CD4-positive, alpha-beta memory T cell (primary cell): ENCODE results near the gene TRIOBP. TPM values are rescaled to one million over a fixed set of nuclear protein-coding genes. Genes with fewer than 3 reads are reported as not detected.

Experiments
- CTCF ChIA-PET: fragments of 350-600 bp; sonication (Branson Sonifier 250); formaldehyde crosslinking; loops from one replicate; lab custom pipeline; 2021; ENCODE audit warnings: inconsistent platforms; ENCODE audit not compliant: partially characterized antibody; lab: Charles Lee
- POLR2A ChIA-PET: fragments of 350-600 bp; sonication (Branson Sonifier 250); formaldehyde crosslinking; loops from one replicate; lab custom pipeline; 2021; ENCODE audit not compliant: partially characterized antibody; lab: Charles Lee
- DNase-seq, 5 donors: peaks; one replicate each; pipeline versions ENCODE4 v3.0.0 to v3.0.0-alpha.2; 2020 to 2022; ENCODE audit warnings: mixed read lengths in 1 of 5
- H3K27ac ChIP-seq: one replicate; pipeline ENCODE4 v1.7.0; 2013; ENCODE audit warnings: low read depth, low read length
- H3K27me3 ChIP-seq: 2 replicates; pipeline ENCODE4 v1.7.0; 2013; ENCODE audit warnings: mild to moderate bottlenecking, low read length, moderate library complexity; ENCODE audit not compliant: insufficient read depth
- H3K36me3 ChIP-seq: 2 replicates; pipeline ENCODE4 v1.7.0; 2013; ENCODE audit warnings: mild to moderate bottlenecking, low read length, moderate library complexity; ENCODE audit not compliant: insufficient read depth
- H3K4me1 ChIP-seq: 2 replicates; pipeline ENCODE4 v1.7.0; 2013; ENCODE audit warnings: mild to moderate bottlenecking, low read length, moderate library complexity; ENCODE audit not compliant: insufficient read depth
- H3K4me3 ChIP-seq, 2 donors: one replicate each; pipeline ENCODE4 v1.7.0; 2013; ENCODE audit warnings: low read length in 2 of 2, mild to moderate bottlenecking in 1 of 2
- H3K9me3 ChIP-seq, 2 donors: one replicate each; pipeline ENCODE4 v1.7.0; 2013; ENCODE audit warnings: low read length in 2 of 2, control low read depth in 1 of 2; ENCODE audit not compliant: control insufficient read depth in 1 of 2
- H3K27ac Mint-ChIP-seq, 7 donors: one replicate each; pipeline ENCODE4 v1.8.0; 2020 to 2021; ENCODE audit warnings: mixed read lengths in 7 of 7, mild to moderate bottlenecking in 6 of 7, inconsistent platforms in 3 of 7, moderate library complexity in 3 of 7
- H3K27me3 Mint-ChIP-seq, 2 donors: one replicate each; pipeline ENCODE4 v1.8.0; 2020 to 2021; ENCODE audit warnings: mixed read lengths in 2 of 2
- H3K36me3 Mint-ChIP-seq, 2 donors: one replicate each; pipeline ENCODE4 v1.8.0; 2020 to 2021; ENCODE audit warnings: mixed read lengths in 2 of 2, inconsistent platforms in 1 of 2, mild to moderate bottlenecking in 1 of 2
- H3K4me1 Mint-ChIP-seq, 4 donors: one replicate each; pipeline ENCODE4 v1.8.0; 2020 to 2021; ENCODE audit warnings: mixed read lengths in 4 of 4, mild to moderate bottlenecking in 1 of 4
- H3K4me3 Mint-ChIP-seq, 8 donors: one replicate each; pipeline ENCODE4 v1.8.0; 2020 to 2021; ENCODE audit warnings: mixed read lengths in 8 of 8, mild to moderate bottlenecking in 7 of 8, moderate library complexity in 6 of 8, inconsistent platforms in 3 of 8
- H3K9me3 Mint-ChIP-seq, 8 donors: one replicate each; pipeline ENCODE4 v1.8.0; 2020 to 2021; ENCODE audit warnings: mixed read lengths in 8 of 8, mild to moderate bottlenecking in 5 of 8, inconsistent platforms in 3 of 8, moderate library complexity in 1 of 8
- intact Hi-C: fragments of 100-400 bp; cut with micrococcal nuclease; formaldehyde crosslinking; loops from one replicate; pipeline ENCODE4 v1.15.1; 2023
- polyA plus RNA-seq, 2 donors: library from polyadenylated mRNA; unstranded; fragments of 300-500 nt; fragmentation: Illumina TruSeq; gene quantifications; one replicate each; pipeline ENCODE4 v1.2.3, GENCODE V29; 2021
- total RNA-seq, 2 experiments: library from RNA; stranded (reverse); gene quantifications; one replicate each; pipeline ENCODE4 v1.2.3, GENCODE V29; 2021

The TRIOBP gene
- total and polyA plus RNA-seq, 4 experiments from 2014 or later, result 9.2 to 26.1 (median 19.4) TPM

DNA sequence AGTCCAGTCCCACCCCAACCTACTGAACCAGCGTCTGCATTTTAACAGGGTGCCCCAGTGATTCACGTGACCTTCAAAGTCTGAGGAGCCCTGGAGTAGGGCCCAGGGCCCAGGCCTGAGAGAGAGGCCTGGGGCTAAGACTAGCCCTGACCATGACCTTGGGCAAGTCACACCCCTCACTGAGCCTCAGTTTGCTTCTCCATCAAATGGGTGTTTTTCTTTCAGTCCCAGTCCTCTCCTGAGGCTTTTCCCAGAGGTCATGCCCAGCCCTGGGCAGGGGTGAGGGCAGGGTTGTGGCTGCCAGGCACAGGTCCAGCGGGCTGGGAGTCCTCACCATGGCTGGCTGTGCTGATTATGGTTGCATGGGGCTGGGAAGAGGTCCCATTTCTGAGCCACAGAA is 77.9 kb downstream of the TRIOBP start:
- Mint-ChIP-seq H3K4me3 (no peak overlapping the region), H3K9me3 (no peaks in the 10 kb centered on the region), H3K4me1 (peaks cover 0 to 3% (median under 1%) of the 10 kb centered on the region in 4 donors), H3K27me3 (no peaks in the 10 kb centered on the region), H3K36me3 (peaks cover 9 to 10% of the 10 kb centered on the region in 2 donors), H3K27ac (peak overlapping the region in 1 of 7 donors; percentile 68)
- no peak for DNase-seq
- POLR2A ChIA-PET, result no interaction called here
- Histone ChIP-seq H3K4me3 (no peak overlapping the region), H3K4me1 (no peaks in the 10 kb centered on the region), H3K9me3 (no peaks in the 10 kb centered on the region), H3K36me3 (peaks cover 8% of the 10 kb centered on the region), H3K27me3 (no peaks in the 10 kb centered on the region), H3K27ac (no peak overlapping the region)
- intact Hi-C loops, result no loop called here
- CTCF ChIA-PET, result no interaction called here

DNA sequence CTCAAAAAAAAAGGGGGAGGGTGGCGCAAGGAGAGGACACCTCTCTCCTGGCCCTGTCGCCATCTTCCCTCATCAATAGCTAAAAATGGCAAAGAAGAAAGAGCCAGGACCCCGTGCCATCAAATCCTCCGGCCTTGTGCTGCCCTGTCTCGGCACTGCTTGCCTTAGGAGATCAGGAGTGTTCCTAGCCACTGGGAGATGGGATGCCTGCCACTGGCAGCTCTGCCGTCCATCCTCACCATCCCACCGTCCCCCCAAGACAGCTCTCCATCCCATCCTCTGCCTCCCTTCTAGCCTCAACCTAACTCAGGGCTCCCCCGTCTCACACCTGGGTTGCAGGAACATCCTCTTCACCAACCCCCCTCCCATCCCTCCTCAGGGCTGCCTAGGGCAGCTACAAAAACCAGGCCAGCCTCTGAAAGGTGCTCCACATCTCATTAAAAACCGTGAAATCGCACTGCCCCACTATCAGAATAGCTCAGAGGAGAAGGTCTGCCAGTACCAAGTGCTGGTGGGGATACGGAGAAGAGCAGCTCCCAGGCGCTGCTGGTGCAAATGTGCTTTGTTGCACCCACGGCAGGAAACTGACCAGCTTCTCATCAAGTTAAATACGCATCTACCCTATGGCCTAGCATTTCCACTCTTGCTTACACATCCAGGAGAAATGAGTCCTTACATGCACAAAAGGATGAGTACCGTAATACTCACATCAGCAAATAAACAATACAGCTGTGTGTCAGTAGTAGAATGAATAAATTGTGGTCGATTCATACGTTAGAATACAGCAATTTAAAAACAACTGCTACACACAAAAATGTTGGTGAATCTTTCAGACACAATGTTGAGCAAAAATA is 79.2 kb downstream of the TRIOBP start:
- no peak for DNase-seq
- Mint-ChIP-seq H3K36me3 (peaks cover 9 to 10% of the 10 kb centered on the region in 2 donors), H3K4me3 (no peak overlapping the region), H3K9me3 (no peaks in the 10 kb centered on the region), H3K27ac (peak overlapping the region in 2 of 7 donors; percentile 13 to 50), H3K4me1 (peaks cover 0 to 3% (median under 1%) of the 10 kb centered on the region in 4 donors), H3K27me3 (no peaks in the 10 kb centered on the region)
- POLR2A ChIA-PET, result no interaction called here
- H3K27ac ChIP-seq, result no peak overlapping the region
- no peaks in the 10 kb centered on the region for H3K27me3 ChIP-seq
- no peaks in the 10 kb centered on the region for H3K9me3 ChIP-seq
- intact Hi-C loops, result no loop called here
- H3K4me1 ChIP-seq, result no peaks in the 10 kb centered on the region
- no peak overlapping the region for H3K4me3 ChIP-seq
- H3K36me3 ChIP-seq, result peaks cover 7% of the 10 kb centered on the region
- CTCF ChIA-PET, result no interaction called here

DNA sequence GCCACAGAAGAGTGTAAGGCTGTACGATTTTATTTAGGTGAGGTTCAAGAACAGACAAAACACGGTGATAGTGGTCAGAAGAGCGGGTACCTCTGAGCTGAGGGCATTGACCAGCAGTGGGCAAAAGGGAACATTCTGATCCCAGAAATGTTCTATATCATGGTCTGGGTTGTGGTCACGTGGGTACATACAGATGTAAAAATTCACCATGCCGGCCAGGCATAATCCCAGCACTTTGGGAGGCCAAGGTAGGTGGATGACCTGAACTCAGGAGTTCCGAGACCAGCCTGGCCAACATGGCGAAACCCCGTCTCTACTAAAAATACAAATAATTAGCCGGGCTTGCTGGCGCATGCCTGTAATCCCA is 79.8 kb downstream of the TRIOBP start:
- POLR2A ChIA-PET, result no interaction called here
- H3K4me1 ChIP-seq, result no peaks in the 10 kb centered on the region
- H3K27me3 Mint-ChIP-seq, result no peaks in the 10 kb centered on the region
- CTCF ChIA-PET, result no interaction called here
- no peaks in the 10 kb centered on the region for H3K9me3 ChIP-seq
- H3K27ac Mint-ChIP-seq, result no peak overlapping the region
- H3K4me3 ChIP-seq, result no peak overlapping the region
- H3K9me3 Mint-ChIP-seq, result no peaks in the 10 kb centered on the region
- DNase-seq, result no peak
- H3K4me1 Mint-ChIP-seq, result peaks cover 0 to 3% (median under 1%) of the 10 kb centered on the region in 4 donors
- no peak overlapping the region for H3K4me3 Mint-ChIP-seq
- H3K36me3 Mint-ChIP-seq, result peaks cover 9 to 10% of the 10 kb centered on the region in 2 donors
- H3K27ac ChIP-seq, result no peak overlapping the region
- intact Hi-C loops, result no loop called here
- no peaks in the 10 kb centered on the region for H3K27me3 ChIP-seq
- H3K36me3 ChIP-seq, result peaks cover under 1% of the 10 kb centered on the region

DNA sequence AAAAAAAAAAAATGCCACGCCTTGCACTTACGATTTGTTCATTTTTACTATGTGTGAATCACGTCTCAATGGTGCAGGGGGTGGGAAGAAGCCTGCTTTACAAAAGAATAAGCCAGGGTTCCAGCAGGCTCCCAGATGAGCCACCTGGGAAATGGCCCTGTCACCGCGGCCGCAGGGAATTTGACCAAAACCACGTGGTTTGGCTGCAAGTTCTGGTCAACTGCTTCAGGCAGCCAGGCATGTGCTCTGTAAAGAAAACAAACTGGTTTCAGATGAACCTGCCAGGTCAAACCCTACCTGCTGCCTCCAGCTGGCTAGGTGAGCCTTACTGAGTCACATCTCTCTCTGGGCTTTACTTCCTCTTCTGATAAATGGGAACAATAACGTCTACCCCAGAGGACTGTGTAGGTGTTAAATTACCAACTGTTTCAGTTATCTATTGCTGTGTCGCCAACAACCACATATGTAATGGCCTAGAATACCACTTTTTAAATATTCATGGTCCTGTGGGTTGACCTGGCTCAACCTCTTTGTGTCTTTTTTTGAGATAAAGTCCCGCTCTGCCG is 80.4 kb downstream of the TRIOBP start:
- DNase-seq, result no peak
- no peaks in the 10 kb centered on the region for H3K9me3 ChIP-seq
- ChIA-PET CTCF (no interaction called here), POLR2A (no interaction called here)
- Mint-ChIP-seq H3K36me3 (peaks cover 9 to 10% of the 10 kb centered on the region in 2 donors), H3K9me3 (no peaks in the 10 kb centered on the region), H3K4me3 (no peak overlapping the region), H3K27ac (no peak overlapping the region), H3K4me1 (peaks cover 0 to 3% (median under 1%) of the 10 kb centered on the region in 4 donors), H3K27me3 (no peaks in the 10 kb centered on the region)
- H3K4me3 ChIP-seq, result no peak overlapping the region
- H3K36me3 ChIP-seq, result no peaks in the 10 kb centered on the region
- no peaks in the 10 kb centered on the region for H3K4me1 ChIP-seq
- intact Hi-C loops, result no loop called here
- no peak overlapping the region for H3K27ac ChIP-seq
- no peaks in the 10 kb centered on the region for H3K27me3 ChIP-seq

DNA sequence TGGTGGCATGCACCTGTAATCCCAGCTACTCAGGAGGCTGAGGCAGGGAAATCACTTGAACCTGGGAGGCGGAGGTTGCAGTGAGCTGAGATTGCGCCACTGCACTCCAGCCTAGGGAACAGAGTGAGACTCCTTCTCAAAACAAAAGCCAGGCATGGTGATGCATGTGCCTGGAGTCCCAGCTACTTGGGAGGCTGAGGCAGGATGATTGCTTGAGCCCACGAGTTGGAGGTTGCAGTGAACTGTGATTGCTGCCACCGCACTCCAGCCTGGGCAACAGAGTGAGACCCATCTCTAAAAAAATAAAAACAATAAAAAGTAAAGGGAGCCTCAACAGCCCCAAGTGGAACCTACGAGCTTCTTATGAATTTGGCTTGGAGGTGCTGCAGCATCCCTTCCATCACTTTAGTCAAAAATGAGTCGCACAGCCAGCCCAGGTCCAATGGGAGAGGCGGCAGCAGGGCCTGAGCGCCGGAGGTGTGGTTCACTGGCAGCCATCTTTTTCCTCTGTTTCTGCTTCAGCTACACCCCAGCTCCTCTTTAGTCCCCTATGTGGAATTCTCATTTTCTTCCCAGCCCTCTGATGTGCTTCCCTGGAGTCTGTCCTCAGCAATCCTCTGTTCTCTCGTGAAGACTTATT is 81.6 kb downstream of the TRIOBP start:
- H3K36me3 ChIP-seq, result no peaks in the 10 kb centered on the region
- H3K27ac ChIP-seq, result no peak overlapping the region
- Mint-ChIP-seq H3K9me3 (no peaks in the 10 kb centered on the region), H3K4me1 (peaks cover 0 to 3% (median under 1%) of the 10 kb centered on the region in 4 donors), H3K27ac (no peak overlapping the region), H3K4me3 (no peak overlapping the region), H3K36me3 (peaks cover 4% of the 10 kb centered on the region in 2 donors), H3K27me3 (no peaks in the 10 kb centered on the region)
- H3K27me3 ChIP-seq, result no peaks in the 10 kb centered on the region
- no peaks in the 10 kb centered on the region for H3K9me3 ChIP-seq
- CTCF ChIA-PET, result interaction anchor here (1.1 kb wide), 1 partner anchor 85 kb away, joined by 4 read pairs; no protein-coding TSS in a partner anchor
- H3K4me1 ChIP-seq, result no peaks in the 10 kb centered on the region
- no peak for DNase-seq
- no peak overlapping the region for H3K4me3 ChIP-seq
- POLR2A ChIA-PET, result no interaction called here
- intact Hi-C loops, result no loop called here

DNA sequence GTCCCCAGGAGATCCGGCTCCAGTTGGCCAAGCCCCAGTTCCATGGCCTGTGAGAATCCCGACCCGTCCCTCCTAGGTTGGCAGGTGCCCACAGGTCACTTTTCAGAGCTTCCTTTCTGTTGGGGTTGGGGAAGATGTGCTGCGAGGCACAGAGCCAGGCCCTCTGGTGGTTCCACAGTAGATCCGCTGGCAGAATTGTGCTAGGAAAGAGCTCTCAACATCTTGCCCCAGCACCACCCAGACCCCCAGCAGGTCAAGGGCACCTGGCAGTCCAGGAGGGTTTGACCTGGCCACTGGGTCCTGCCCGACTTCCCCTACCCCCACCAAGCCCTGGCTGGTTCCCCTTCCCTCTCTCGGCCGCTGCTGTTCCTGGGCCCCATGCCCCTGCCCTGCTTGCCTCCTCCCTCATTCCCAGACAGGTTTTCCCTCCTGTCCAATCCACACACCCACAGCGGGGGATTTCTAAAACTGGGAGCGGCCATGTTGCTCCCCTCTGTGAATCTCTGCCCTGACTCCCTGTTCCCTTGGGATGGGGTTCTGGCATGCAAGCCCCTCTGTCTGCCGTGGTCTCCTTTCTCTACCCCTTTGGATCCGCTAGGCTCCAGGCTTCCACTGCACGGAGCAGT is 84.7 kb downstream of the TRIOBP start:
- H3K27ac ChIP-seq, result no peak overlapping the region
- ChIA-PET POLR2A (no interaction called here), CTCF (no interaction called here)
- peaks cover 0 to 1% (median 0%) of the 10 kb centered on the region in 4 donors for H3K4me1 Mint-ChIP-seq
- H3K27me3 Mint-ChIP-seq, result peaks cover 0 to 5% of the 10 kb centered on the region in 2 donors
- no peak overlapping the region for H3K4me3 Mint-ChIP-seq
- no peaks in the 10 kb centered on the region for H3K9me3 Mint-ChIP-seq
- no peak for DNase-seq
- no peaks in the 10 kb centered on the region for H3K4me1 ChIP-seq
- no peaks in the 10 kb centered on the region for H3K27me3 ChIP-seq
- no peaks in the 10 kb centered on the region for H3K9me3 ChIP-seq
- H3K36me3 ChIP-seq, result no peaks in the 10 kb centered on the region
- intact Hi-C loops, result no loop called here
- no peak overlapping the region for H3K4me3 ChIP-seq
- no peaks in the 10 kb centered on the region for H3K36me3 Mint-ChIP-seq
- peak overlapping the region in 1 of 7 donors; percentile 11 for H3K27ac Mint-ChIP-seq
